Measurements from ENCODE around the gene C1orf21. TPM values are rescaled to one million over a fixed set of nuclear protein-coding genes. Genes with fewer than 3 reads are reported as not detected.

The C1orf21 gene
- polyA plus RNA-seq, 3 donors: 0.23 to 1.1 (median 0.28) TPM

GRCh38 chr1:184462155-184462554, 75.3 kb downstream of the C1orf21 start:
- 0% methylated on average over 1 of the region's 3 CpGs for WGBS (ENCODE audit: insufficient coverage)
- H3K4me1 ChIP-seq (ENCODE audit: control insufficient read depth in 1 of 2, insufficient read depth in 2 of 2, low read length in 2 of 2): no peaks in the 10 kb centered on the region
- no peaks in the 10 kb centered on the region for H3K36me3 ChIP-seq (replicated peaks in 1 of 2; ENCODE audit: control insufficient read depth in 1 of 2, insufficient read depth in 2 of 2, low read length in 2 of 2)
- TF ChIP-seq CTCF (IDR thresholded peaks at IDR 0.05): no peak
- Mint-ChIP-seq H3K9me3 (peaks cover 0 to 1% (median 0%) of the 10 kb centered on the region in 7 donors), H3K27ac (no peak overlapping the region), H3K36me3 (no peaks in the 10 kb centered on the region), H3K4me3 (no peak overlapping the region), H3K27me3 (ENCODE audit: low read depth in 3 of 3) (peaks cover 0 to 1% (median 1%) of the 10 kb centered on the region in 3 donors), H3K4me1 (peaks cover 7% of the 10 kb centered on the region)
- DNase-seq: peak in 1 of 3 donors; percentile 21
- H3K27me3 ChIP-seq (ENCODE audit: control insufficient read depth in 2 of 2, insufficient read depth in 2 of 2, low read length in 2 of 2): no peaks in the 10 kb centered on the region
- no peak overlapping the region for H3K4me2 ChIP-seq (replicated peaks; ENCODE audit: extremely low read depth, low read length, poor library complexity, severe bottlenecking)
- no peak overlapping the region for H3K4me3 ChIP-seq (replicated peaks in 1 of 3; ENCODE audit: low read depth in 2 of 3, low read length in 3 of 3)
- intact Hi-C loops (cut with micrococcal nuclease): no loop called here
- H3K27ac ChIP-seq (ENCODE audit: low read depth in 1 of 2, low read length in 2 of 2): no peak overlapping the region
- no peaks in the 10 kb centered on the region for H3K79me2 ChIP-seq (ENCODE audit: insufficient read depth, low read length)
- no peaks in the 10 kb centered on the region for H4K20me1 ChIP-seq (ENCODE audit: insufficient read depth, low read length)
- H2AFZ ChIP-seq (ENCODE audit: insufficient read depth, low read depth, low read length, poor library complexity, severe bottlenecking): no peak overlapping the region
- H3K9me3 ChIP-seq (replicated peaks in 1 of 2; ENCODE audit: control insufficient read depth in 1 of 2, insufficient read depth in 1 of 2, low read length in 2 of 2): no peaks in the 10 kb centered on the region
- H3K9ac ChIP-seq (ENCODE audit: insufficient read depth, low read length, poor library complexity, severe bottlenecking): no peak overlapping the region

GRCh38 chr1:184462990-184463389, 76.2 kb downstream of the C1orf21 start:
- Mint-ChIP-seq H3K9me3 (peaks cover 0 to 1% (median 0%) of the 10 kb centered on the region in 7 donors), H3K27me3 (ENCODE audit: low read depth in 3 of 3) (peaks cover 0 to 1% (median 1%) of the 10 kb centered on the region in 3 donors), H3K27ac (peak overlapping the region in 1 of 7 donors; percentile 46), H3K4me3 (no peak overlapping the region), H3K4me1 (peaks cover 7% of the 10 kb centered on the region), H3K36me3 (no peaks in the 10 kb centered on the region)
- intact Hi-C loops (cut with micrococcal nuclease): no loop called here
- no peak for DNase-seq
- Histone ChIP-seq H3K27me3 (ENCODE audit: control insufficient read depth in 2 of 2, insufficient read depth in 2 of 2, low read length in 2 of 2) (no peaks in the 10 kb centered on the region), H3K36me3 (replicated peaks in 1 of 2; ENCODE audit: control insufficient read depth in 1 of 2, insufficient read depth in 2 of 2, low read length in 2 of 2) (no peaks in the 10 kb centered on the region), H3K4me2 (replicated peaks; ENCODE audit: extremely low read depth, low read length, poor library complexity, severe bottlenecking) (no peak overlapping the region), H4K20me1 (ENCODE audit: insufficient read depth, low read length) (no peaks in the 10 kb centered on the region), H3K9me3 (replicated peaks in 1 of 2; ENCODE audit: control insufficient read depth in 1 of 2, insufficient read depth in 1 of 2, low read length in 2 of 2) (no peaks in the 10 kb centered on the region), H3K79me2 (ENCODE audit: insufficient read depth, low read length) (no peaks in the 10 kb centered on the region), H3K9ac (ENCODE audit: insufficient read depth, low read length, poor library complexity, severe bottlenecking) (no peak overlapping the region), H3K4me3 (replicated peaks in 1 of 3; ENCODE audit: low read depth in 2 of 3, low read length in 3 of 3) (no peak overlapping the region), H3K4me1 (ENCODE audit: control insufficient read depth in 1 of 2, insufficient read depth in 2 of 2, low read length in 2 of 2) (no peaks in the 10 kb centered on the region), H2AFZ (ENCODE audit: insufficient read depth, low read depth, low read length, poor library complexity, severe bottlenecking) (no peak overlapping the region), H3K27ac (ENCODE audit: low read depth in 1 of 2, low read length in 2 of 2) (no peak overlapping the region)
- WGBS (ENCODE audit: insufficient coverage): no CpG with 5 or more reads among the region's 5 CpGs
- TF ChIP-seq CTCF (IDR thresholded peaks at IDR 0.05): no peak
